ENCODE data around the gene C1orf159. TPM values are rescaled to one million over a fixed set of nuclear protein-coding genes. Genes with fewer than 3 reads are reported as not detected.

Gene C1orf159
- total RNA-seq, 2 donors from 2014 or later, result 23.1 to 29.5 TPM

DNA sequence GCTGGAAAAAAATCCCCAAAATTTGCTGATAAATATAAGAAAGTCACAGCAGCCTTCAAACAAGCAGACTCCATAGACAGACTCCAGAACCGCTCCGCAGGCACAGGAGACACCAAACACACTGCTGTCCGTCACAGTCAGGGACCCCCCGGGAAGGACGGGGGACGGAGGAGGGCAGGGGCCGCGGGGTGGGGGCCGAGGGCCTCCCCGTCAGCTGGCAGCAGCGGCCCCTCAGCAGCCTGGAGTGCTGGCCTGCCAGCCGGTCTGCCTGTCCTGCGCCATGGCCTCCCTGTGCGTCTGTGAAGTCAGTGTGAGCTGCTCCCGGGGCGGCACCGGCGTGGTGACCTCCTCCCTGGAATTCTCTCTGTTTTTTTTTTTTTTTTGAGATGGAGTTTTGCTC, 10.1 kb upstream of the C1orf159 start:
- DNase-seq, result no peak
- H3K27me3 ChIP-seq (ENCODE audit: control insufficient read depth, insufficient read depth, low read length, poor library complexity, severe bottlenecking), result no peaks in the 10 kb centered on the region
- Mint-ChIP-seq H3K27me3 (ENCODE audit: insufficient read depth) (peaks cover 3% of the 10 kb centered on the region), H3K9me3 (peaks cover 2% of the 10 kb centered on the region), H3K4me1 (peaks cover 2% of the 10 kb centered on the region), H3K27ac (no peak overlapping the region), H3K4me3 (no peak overlapping the region), H3K36me3 (ENCODE audit: low read depth) (no peaks in the 10 kb centered on the region)
- no peaks in the 10 kb centered on the region for H3K9me3 ChIP-seq (ENCODE audit: control insufficient read depth, low read length)
- H3K4me1 ChIP-seq (ENCODE audit: control insufficient read depth, insufficient read depth, low read length), result no peaks in the 10 kb centered on the region
- H3K27ac ChIP-seq (ENCODE audit: low read depth, low read length), result no peak overlapping the region
- no peaks in the 10 kb centered on the region for H3K36me3 ChIP-seq (ENCODE audit: control insufficient read depth, insufficient read depth, low read length)
- H3K9ac ChIP-seq (ENCODE audit: extremely low read depth, low read length, poor library complexity, severe bottlenecking), result no peak overlapping the region
- no peak overlapping the region for H3K4me3 ChIP-seq (ENCODE audit: low read length)
- WGBS, 2 experiments (ENCODE audit: insufficient coverage in 1 of 2, insufficient read length in 1 of 2), result 93 to 95% methylated on average over 15 to 18 of the region's 18 CpGs
- TF ChIP-seq, protein P1, sequence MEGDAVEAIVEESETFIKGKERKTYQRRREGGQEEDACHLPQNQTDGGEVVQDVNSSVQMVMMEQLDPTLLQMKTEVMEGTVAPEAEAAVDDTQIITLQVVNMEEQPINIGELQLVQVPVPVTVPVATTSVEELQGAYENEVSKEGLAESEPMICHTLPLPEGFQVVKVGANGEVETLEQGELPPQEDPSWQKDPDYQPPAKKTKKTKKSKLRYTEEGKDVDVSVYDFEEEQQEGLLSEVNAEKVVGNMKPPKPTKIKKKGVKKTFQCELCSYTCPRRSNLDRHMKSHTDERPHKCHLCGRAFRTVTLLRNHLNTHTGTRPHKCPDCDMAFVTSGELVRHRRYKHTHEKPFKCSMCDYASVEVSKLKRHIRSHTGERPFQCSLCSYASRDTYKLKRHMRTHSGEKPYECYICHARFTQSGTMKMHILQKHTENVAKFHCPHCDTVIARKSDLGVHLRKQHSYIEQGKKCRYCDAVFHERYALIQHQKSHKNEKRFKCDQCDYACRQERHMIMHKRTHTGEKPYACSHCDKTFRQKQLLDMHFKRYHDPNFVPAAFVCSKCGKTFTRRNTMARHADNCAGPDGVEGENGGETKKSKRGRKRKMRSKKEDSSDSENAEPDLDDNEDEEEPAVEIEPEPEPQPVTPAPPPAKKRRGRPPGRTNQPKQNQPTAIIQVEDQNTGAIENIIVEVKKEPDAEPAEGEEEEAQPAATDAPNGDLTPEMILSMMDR (conservative IDR thresholded peaks at IDR 0.05), result no peak

DNA sequence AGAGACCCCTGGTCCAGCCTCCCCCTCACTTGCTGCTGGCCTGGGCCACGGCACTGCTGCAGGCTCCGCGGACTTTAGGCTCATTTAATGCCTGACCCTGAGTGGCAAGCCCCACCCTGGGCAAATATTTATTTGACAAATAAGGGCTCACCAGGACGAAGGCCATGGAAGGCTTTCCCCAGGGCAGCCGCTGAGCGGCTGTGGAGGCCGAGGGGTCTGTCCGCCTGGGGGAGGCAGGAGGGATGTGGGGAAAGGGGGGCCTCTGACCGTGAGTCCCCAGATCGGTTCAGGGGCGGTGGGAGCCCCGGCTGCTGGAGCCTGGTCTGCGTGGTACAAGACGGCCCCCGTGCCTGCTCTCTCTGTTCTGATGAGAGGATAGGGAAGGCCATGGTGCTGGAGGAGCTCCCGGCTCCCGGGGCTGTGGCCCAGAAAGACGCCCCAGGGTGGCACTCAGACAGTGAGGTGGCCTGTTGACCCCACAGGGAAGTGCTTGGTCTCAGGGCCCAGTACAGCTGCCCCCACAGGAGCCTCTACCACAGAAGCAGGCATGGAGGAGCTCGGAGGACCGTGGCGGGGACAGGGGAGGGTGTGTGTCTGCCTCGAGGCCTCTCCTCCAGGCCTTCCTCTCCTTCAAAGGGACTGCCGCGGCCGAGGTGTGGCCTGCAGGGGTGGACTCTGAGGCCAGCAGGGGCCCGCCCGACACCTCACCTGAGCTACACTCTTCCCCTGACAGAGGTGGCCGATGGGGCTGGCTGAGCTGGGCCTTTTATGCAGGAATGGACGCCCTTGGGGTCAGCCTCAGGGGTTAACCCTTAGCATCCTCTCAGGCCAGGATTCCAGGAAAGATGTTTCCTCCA, 9.1 kb upstream of the C1orf159 start:
- TF ChIP-seq, protein P1 (conservative IDR thresholded peaks at IDR 0.05), result no peak
- peak; percentile 48 for DNase-seq
- no peaks in the 10 kb centered on the region for H3K36me3 Mint-ChIP-seq (ENCODE audit: low read depth)
- no peak overlapping the region for H3K27ac Mint-ChIP-seq
- no peak overlapping the region for H3K27ac ChIP-seq (ENCODE audit: low read depth, low read length)
- peaks cover 3% of the 10 kb centered on the region for H3K27me3 Mint-ChIP-seq (ENCODE audit: insufficient read depth)
- no peaks in the 10 kb centered on the region for H3K27me3 ChIP-seq (ENCODE audit: control insufficient read depth, insufficient read depth, low read length, poor library complexity, severe bottlenecking)
- no peaks in the 10 kb centered on the region for H3K36me3 ChIP-seq (ENCODE audit: control insufficient read depth, insufficient read depth, low read length)
- H3K4me3 Mint-ChIP-seq, result no peak overlapping the region
- 86 to 89% methylated on average over 15 to 29 of the region's 29 CpGs for WGBS, 2 experiments (ENCODE audit: insufficient coverage in 1 of 2, insufficient read length in 1 of 2)
- no peak overlapping the region for H3K4me3 ChIP-seq (ENCODE audit: low read length)
- peaks cover 2% of the 10 kb centered on the region for H3K9me3 Mint-ChIP-seq
- H3K4me1 ChIP-seq (ENCODE audit: control insufficient read depth, insufficient read depth, low read length), result no peaks in the 10 kb centered on the region
- peaks cover 2% of the 10 kb centered on the region for H3K4me1 Mint-ChIP-seq
- H3K9ac ChIP-seq (ENCODE audit: extremely low read depth, low read length, poor library complexity, severe bottlenecking), result no peak overlapping the region
- H3K9me3 ChIP-seq (ENCODE audit: control insufficient read depth, low read length), result no peaks in the 10 kb centered on the region

GRCh38 chr1:1124508-1124785, 8.6 kb upstream of the C1orf159 start:
- Histone ChIP-seq H3K4me3 (ENCODE audit: low read length) (no peak overlapping the region), H3K9me3 (ENCODE audit: control insufficient read depth, low read length) (no peaks in the 10 kb centered on the region), H3K27ac (ENCODE audit: low read depth, low read length) (no peak overlapping the region), H3K27me3 (ENCODE audit: control insufficient read depth, insufficient read depth, low read length, poor library complexity, severe bottlenecking) (peaks cover 2% of the 10 kb centered on the region), H3K36me3 (ENCODE audit: control insufficient read depth, insufficient read depth, low read length) (no peaks in the 10 kb centered on the region), H3K9ac (ENCODE audit: extremely low read depth, low read length, poor library complexity, severe bottlenecking) (no peak overlapping the region), H3K4me1 (ENCODE audit: control insufficient read depth, insufficient read depth, low read length) (no peaks in the 10 kb centered on the region)
- H3K4me1 Mint-ChIP-seq, result peaks cover 2% of the 10 kb centered on the region
- no peak overlapping the region for H3K27ac Mint-ChIP-seq
- peaks cover 3% of the 10 kb centered on the region for H3K27me3 Mint-ChIP-seq (ENCODE audit: insufficient read depth)
- no peaks in the 10 kb centered on the region for H3K36me3 Mint-ChIP-seq (ENCODE audit: low read depth)
- no peak overlapping the region for H3K4me3 Mint-ChIP-seq
- H3K9me3 Mint-ChIP-seq, result peaks cover 2% of the 10 kb centered on the region
- DNase-seq, result no peak
- TF ChIP-seq, protein P1 (conservative IDR thresholded peaks at IDR 0.05), result no peak
- WGBS, 2 experiments (ENCODE audit: insufficient coverage in 1 of 2, insufficient read length in 1 of 2), result 90 to 95% methylated on average over 4 to 7 of the region's 7 CpGs
